ENCODE measurements around the gene SDC1. TPM values are rescaled to one million over a fixed set of nuclear protein-coding genes. Genes with fewer than 3 reads are reported as not detected.
"Not testable (repeated sequence)": the region's sequence is repeated elsewhere in the genome, so short reads cannot be mapped to it uniquely, and the experiment has no call there.

SDC1 gene, protein sequence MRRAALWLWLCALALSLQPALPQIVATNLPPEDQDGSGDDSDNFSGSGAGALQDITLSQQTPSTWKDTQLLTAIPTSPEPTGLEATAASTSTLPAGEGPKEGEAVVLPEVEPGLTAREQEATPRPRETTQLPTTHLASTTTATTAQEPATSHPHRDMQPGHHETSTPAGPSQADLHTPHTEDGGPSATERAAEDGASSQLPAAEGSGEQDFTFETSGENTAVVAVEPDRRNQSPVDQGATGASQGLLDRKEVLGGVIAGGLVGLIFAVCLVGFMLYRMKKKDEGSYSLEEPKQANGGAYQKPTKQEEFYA
- total RNA-seq (92.3 and 108 TPM in 2 replicates), polyA plus RNA-seq (84.1 and 107 TPM in 2 replicates)

DNA sequence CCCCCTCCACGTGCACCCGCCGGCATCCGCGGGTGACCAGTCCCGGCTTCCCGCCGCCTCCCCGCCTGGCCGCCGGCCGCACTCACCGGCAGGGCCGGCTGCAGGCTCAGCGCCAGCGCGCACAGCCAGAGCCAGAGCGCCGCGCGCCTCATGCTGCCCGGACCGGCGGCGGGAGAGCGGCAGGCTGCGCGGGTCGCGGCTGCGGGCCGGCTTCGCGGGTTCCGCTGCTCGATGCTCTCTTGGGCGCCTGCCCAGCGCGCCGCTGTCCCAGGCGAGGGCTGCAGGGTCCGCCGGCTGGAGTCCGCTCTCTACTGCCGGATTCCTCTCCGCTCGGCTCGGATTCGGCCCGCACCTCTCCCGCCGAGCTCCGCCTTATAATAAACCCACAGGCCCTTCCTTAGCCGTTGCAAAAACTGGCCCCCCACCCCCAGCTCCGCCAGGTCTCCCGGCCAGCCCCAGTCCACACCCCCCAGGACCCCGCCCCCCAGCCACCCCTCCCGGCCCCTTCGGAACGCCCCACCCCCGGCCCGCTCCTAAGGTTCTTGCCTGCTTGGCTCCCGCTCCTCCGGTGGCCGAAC, at the start of gene SDC1:
TSS of gene SDC1 (minus strand) at position 415 of the 578 bp plus-strand sequence. CDS start at position 152, 263 bp downstream.
- TF ChIP-seq, protein P1, sequence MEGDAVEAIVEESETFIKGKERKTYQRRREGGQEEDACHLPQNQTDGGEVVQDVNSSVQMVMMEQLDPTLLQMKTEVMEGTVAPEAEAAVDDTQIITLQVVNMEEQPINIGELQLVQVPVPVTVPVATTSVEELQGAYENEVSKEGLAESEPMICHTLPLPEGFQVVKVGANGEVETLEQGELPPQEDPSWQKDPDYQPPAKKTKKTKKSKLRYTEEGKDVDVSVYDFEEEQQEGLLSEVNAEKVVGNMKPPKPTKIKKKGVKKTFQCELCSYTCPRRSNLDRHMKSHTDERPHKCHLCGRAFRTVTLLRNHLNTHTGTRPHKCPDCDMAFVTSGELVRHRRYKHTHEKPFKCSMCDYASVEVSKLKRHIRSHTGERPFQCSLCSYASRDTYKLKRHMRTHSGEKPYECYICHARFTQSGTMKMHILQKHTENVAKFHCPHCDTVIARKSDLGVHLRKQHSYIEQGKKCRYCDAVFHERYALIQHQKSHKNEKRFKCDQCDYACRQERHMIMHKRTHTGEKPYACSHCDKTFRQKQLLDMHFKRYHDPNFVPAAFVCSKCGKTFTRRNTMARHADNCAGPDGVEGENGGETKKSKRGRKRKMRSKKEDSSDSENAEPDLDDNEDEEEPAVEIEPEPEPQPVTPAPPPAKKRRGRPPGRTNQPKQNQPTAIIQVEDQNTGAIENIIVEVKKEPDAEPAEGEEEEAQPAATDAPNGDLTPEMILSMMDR (IDR thresholded peaks at IDR 0.05; ENCODE audit: poor library complexity), result no peak
- TF ChIP-seq EZH2 (IDR thresholded peaks at IDR 0.05; ENCODE audit: borderline replicate concordance) (no peak), EZH2phosphoT487 (IDR thresholded peaks at IDR 0.05; ENCODE audit: low read depth, severe bottlenecking, unreplicated experiment) (no peak)
- 2% methylated on average over 33 of the region's 65 CpGs for WGBS (ENCODE audit: low lambda C conversion rate, missing lambda C conversion rate)
- peaks cover 39% of the 10 kb centered on the region for H3K79me2 ChIP-seq
- DNase-seq (ENCODE audit: low spot score), result peak; percentile 80
- no peaks in the 10 kb centered on the region for H3K9me3 ChIP-seq (ENCODE audit: low read depth)
- peak within 1 kb of the TSS; percentile 97 for H3K27ac ChIP-seq
- no peaks in the 10 kb centered on the region for H3K9me2 ChIP-seq (replicated peaks; ENCODE audit: insufficient read depth)
- H3K36me3 ChIP-seq (replicated peaks; ENCODE audit: insufficient read depth, low read depth), result no peaks in the 10 kb centered on the region
- H3K4me1 ChIP-seq (ENCODE audit: insufficient read depth), result peaks cover 30% of the 10 kb centered on the region
- peak within 1 kb of the TSS; percentile 89 for H3K4me3 ChIP-seq
- no peaks in the 10 kb centered on the region for H4K20me1 ChIP-seq (ENCODE audit: insufficient read depth, poor library complexity, severe bottlenecking)
- no peaks in the 10 kb centered on the region for H3K27me3 ChIP-seq
- H2AFZ ChIP-seq, result peak within 1 kb of the TSS; percentile 54
- peak within 1 kb of the TSS; percentile 99 for H3K4me2 ChIP-seq

DNA sequence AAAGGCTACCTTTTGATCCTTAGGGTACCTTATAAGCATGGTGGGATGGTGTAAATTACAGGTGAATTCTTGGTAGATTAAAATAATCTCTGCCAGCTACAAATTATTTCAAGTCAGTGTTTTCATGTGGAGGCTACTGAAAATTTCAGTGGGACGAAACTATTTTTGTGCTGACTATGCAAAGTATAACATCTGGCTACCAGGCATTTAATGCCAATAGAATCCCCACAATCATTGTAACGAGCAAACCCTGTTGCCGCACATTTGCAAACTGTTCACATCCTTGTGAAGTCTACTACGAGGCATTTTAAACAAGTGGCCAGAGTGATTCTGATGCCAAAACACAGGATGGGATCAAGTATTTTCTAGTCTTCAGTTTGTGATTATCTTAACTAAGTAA, 48.1 kb upstream of the SDC1 start:
- peaks cover 48% of the 10 kb centered on the region for H3K79me2 ChIP-seq
- DNase-seq (ENCODE audit: low spot score), result no peak
- H3K4me3 ChIP-seq, result no peak overlapping the region
- no peak overlapping the region for H3K27ac ChIP-seq
- H3K4me2 ChIP-seq, result no peak overlapping the region
- no peaks in the 10 kb centered on the region for H3K9me2 ChIP-seq (replicated peaks; ENCODE audit: insufficient read depth)
- H2AFZ ChIP-seq, result no peak overlapping the region
- no peaks in the 10 kb centered on the region for H3K36me3 ChIP-seq (replicated peaks; ENCODE audit: insufficient read depth, low read depth)
- H3K9me3 ChIP-seq (ENCODE audit: low read depth), result no peaks in the 10 kb centered on the region
- H3K27me3 ChIP-seq, result no peaks in the 10 kb centered on the region
- peaks cover 3% of the 10 kb centered on the region for H4K20me1 ChIP-seq (ENCODE audit: insufficient read depth, poor library complexity, severe bottlenecking)
- H3K4me1 ChIP-seq (ENCODE audit: insufficient read depth), result no peaks in the 10 kb centered on the region
- WGBS (ENCODE audit: low lambda C conversion rate, missing lambda C conversion rate), result 84% methylated on average over 4 of the region's 4 CpGs
- no peak for TF ChIP-seq EZH2phosphoT487 (IDR thresholded peaks at IDR 0.05; ENCODE audit: low read depth, severe bottlenecking, unreplicated experiment)
- no peak for TF ChIP-seq EZH2 (IDR thresholded peaks at IDR 0.05; ENCODE audit: borderline replicate concordance)
- TF ChIP-seq, protein P1 (IDR thresholded peaks at IDR 0.05; ENCODE audit: poor library complexity), result no peak

DNA sequence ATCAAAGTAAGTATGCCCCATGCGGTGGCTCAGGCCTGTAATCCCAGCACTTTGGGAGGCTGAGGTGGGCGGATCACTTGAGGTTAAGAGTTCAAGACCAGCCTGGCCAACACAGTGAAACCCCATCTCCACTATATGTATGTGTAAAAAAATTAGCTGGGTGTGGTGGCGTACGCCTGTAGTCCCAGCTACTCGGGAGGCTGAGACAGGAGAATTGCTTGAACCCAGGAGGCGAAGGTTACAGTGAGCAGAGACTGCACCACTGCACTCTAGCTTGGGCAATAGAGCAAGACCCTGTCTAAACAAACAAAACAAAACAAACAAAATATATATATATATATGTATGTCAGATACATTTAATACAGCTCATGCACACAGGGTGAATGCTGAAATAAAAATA, 43.4 kb upstream of the SDC1 start:
- not testable (repeated sequence) for H3K27ac ChIP-seq; H4K20me1 ChIP-seq (ENCODE audit: insufficient read depth, poor library complexity, severe bottlenecking); H3K36me3 ChIP-seq (replicated peaks; ENCODE audit: insufficient read depth, low read depth); H3K9me3 ChIP-seq (ENCODE audit: low read depth); H3K4me2 ChIP-seq; H3K4me1 ChIP-seq (ENCODE audit: insufficient read depth); DNase-seq (ENCODE audit: low spot score); H3K9me2 ChIP-seq (replicated peaks; ENCODE audit: insufficient read depth); H2AFZ ChIP-seq; H3K4me3 ChIP-seq; H3K27me3 ChIP-seq
- peaks cover 34% of the 10 kb centered on the region for H3K79me2 ChIP-seq
- 100% methylated on average over 6 of the region's 6 CpGs for WGBS (ENCODE audit: low lambda C conversion rate, missing lambda C conversion rate)

DNA sequence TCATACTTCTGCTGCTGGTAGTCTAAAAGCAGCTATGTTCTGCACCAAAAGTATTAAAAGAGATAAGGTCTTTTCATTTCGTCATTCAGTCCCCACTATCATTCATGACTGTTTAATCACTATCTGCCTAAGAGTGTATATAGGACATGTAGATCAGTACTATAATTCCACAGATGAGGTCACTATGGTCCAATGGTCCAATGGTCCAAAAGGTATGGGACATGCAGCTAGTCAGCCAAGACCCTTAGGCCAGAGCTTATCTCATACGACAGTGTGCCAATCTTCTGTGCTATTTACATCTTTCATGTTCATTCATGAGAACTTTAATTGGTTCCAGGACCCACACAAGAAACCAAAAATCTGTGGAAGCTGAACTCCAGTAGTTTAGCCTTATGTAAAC, 42.6 kb upstream of the SDC1 start:
- Histone ChIP-seq H3K4me1 (ENCODE audit: insufficient read depth) (no peaks in the 10 kb centered on the region), H2AFZ (no peak overlapping the region), H3K27ac (no peak overlapping the region), H3K79me2 (peaks cover 38% of the 10 kb centered on the region), H3K36me3 (replicated peaks; ENCODE audit: insufficient read depth, low read depth) (no peaks in the 10 kb centered on the region), H3K4me2 (no peak overlapping the region), H3K27me3 (no peaks in the 10 kb centered on the region), H3K9me3 (ENCODE audit: low read depth) (no peaks in the 10 kb centered on the region), H3K9me2 (replicated peaks; ENCODE audit: insufficient read depth) (no peaks in the 10 kb centered on the region), H3K4me3 (no peak overlapping the region), H4K20me1 (ENCODE audit: insufficient read depth, poor library complexity, severe bottlenecking) (no peaks in the 10 kb centered on the region)
- DNase-seq (ENCODE audit: low spot score), result no peak
- TF ChIP-seq EZH2 (IDR thresholded peaks at IDR 0.05; ENCODE audit: borderline replicate concordance) (no peak), EZH2phosphoT487 (IDR thresholded peaks at IDR 0.05; ENCODE audit: low read depth, severe bottlenecking, unreplicated experiment) (no peak)
- TF ChIP-seq, protein P1 (IDR thresholded peaks at IDR 0.05; ENCODE audit: poor library complexity), result no peak
- WGBS (ENCODE audit: low lambda C conversion rate, missing lambda C conversion rate), result 89% methylated on average over 2 of the region's 2 CpGs
